Activated CD4-positive, alpha-beta T cell treated with anti-CD3 and anti-CD28 coated beads, Interleukin-2, Interleukin-6, amounts not matched to agents 100 ng/mL and 50 ng/mL, durations not matched to agents 16 hours and 8 hours (primary cell): Measurements from ENCODE around the gene TEC.

Experiments
- DNase-seq: peaks from one replicate; pipeline ENCODE4 v3.0.0-alpha.2; 2020

TEC gene

DNA sequence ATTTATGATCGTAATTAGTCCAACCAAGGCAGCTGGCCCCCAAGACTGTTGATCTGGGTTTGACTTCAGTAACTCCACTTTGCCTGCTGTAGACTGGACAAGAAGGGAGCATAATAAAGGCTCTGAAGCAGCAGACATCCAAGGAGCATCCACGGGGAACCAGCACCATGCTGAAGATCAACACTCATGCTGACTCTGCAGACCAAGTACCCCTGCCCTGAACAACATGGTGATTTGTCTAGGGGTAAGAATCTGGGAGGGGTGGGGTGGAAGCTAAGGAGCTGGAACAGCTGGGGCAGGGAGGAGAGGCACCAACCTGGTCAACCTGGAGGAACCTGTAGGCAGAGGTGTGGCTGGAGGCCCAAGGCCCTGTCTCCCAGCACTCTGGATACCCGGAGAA, 2.1 kb downstream of the TEC start:
- no peak for DNase-seq

DNA sequence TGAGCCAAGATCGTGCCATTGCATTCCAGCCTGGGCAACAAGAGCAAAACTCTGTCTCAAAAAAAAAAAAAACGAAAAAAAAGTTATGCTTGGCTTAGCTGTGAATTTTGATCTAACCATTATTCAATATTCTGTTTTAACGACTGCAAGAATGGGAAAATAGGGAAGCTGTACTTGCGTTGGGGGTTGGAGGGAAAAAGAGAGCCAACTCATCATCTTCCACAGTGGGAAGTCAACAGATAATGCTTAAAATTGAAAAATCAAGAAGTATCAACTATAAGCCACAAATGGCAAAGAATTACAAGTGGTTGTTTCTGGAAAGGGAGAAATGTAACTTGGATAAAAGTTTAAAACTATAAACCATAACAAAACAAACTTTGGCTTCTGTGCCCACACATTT, 2.9 kb downstream of the TEC start:
- DNase-seq = no peak

DNA sequence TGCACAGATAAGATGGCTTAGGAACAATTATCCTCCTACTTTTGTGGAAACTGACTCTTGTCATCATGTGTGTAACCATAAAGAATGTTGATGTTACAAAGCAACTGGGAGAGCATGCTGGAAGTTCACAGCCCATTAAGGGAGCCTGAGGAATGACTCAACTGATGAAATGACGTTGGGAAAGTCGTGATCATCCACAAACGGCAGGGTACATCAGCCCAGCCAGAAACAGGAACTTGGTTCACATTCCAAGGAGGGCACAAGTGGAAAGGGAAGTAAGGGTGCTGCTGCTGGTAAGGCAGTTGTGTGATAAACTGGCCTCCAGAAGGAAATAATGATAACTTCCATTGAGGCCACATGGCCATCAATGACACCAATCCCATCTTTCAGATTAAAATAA, 6.7 kb downstream of the TEC start:
- no peak for DNase-seq

DNA sequence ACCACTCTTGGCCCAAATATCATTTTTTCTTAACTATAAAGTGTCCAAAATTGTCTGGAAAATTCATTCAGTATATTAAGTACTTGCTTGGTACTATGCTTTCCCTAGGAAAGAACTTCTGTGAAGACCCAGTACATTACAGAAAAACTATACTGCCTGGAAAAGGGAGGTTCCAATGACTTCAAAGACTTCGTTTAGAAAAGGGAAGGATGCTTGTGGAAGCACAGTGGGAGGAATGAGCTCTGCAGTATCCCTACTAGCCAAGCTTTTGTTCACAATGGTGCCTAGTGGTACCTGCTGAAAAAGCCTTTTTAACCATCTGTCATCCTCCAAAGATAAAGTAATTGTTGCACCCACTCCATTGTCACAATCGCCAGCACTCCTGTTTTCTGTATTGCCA, 7.2 kb downstream of the TEC start:
- no peak for DNase-seq

DNA sequence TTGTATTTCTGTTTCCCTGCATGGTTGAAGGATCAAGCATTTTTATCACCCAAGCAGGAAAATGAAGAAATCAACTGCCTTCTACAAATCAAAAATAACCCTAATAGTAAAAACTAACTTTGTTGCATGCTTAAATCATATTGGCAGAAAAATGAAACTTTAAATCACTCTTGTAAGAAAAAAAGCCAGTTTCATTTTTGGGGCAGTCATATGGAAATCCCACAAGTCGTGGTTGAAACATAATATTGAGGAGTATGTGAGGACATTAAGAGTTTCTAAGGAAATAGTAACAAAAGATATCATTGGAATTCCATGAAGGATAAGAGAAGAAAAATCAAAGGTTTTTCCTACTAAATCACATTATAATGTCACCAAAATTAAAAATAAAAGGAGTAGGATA, 8.4 kb downstream of the TEC start:
- DNase-seq = no peak

DNA sequence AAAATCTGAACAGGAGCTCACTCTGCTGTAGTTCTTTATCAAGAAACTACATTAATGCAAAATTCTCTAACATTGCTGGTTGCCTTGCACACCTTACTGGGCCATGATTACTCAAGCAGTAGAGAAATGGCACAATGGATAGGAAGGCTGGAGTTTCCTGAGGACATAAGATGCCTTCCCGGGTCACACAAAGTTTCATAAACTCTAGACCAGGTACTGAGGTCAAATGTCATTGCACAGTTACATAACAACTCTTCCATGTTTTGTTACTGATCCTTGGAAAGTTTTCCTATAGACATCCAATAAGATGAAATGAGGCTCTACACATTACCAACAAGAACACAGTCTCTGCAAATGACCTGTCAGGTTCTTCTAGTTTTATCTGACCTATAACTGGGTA, 9.9 kb downstream of the TEC start:
- no peak for DNase-seq

DNA sequence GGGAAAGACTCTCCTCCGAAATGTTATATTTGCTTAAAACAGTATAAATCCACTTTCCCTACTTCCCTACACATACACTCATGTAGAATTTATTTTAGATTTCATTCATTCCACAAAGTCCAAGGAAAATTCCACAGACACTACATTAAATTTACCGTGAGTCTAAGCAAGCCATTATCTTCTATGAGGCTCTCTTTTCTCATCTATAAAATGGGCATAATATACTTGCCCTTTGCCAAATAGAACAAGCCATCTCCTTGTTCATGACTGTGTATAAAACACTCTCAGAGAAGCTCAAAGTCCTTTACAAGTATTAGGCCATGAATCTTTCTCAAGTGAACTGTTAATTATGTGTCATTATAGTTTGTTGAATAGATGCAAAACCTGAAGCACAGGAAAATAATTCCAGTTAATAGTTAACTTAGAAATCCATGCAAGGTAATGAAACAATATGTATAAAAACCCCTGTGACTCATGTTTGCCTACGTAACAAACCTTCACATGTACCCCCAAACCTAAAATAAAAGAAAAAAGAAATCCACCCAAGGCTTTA, 10.7 kb downstream of the TEC start:
- no peak for DNase-seq

DNA sequence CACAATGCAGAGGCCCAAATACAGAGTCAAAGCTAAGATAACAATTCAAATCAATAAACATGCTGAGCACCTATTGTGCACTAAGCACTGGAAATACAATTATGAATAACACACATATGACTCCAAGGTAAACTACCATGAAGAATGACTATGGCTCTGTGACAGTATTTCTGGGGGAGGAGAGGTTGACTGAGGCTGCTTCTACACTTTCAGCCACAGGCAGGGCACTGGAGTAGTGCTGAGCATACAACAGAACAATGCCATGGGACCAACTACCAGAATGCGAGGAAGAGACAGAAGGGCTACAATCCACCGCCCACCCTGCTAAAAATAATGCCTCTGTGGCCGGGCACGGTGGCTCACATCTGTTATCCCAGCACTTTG, 13.7 kb downstream of the TEC start:
- DNase-seq = no peak

DNA sequence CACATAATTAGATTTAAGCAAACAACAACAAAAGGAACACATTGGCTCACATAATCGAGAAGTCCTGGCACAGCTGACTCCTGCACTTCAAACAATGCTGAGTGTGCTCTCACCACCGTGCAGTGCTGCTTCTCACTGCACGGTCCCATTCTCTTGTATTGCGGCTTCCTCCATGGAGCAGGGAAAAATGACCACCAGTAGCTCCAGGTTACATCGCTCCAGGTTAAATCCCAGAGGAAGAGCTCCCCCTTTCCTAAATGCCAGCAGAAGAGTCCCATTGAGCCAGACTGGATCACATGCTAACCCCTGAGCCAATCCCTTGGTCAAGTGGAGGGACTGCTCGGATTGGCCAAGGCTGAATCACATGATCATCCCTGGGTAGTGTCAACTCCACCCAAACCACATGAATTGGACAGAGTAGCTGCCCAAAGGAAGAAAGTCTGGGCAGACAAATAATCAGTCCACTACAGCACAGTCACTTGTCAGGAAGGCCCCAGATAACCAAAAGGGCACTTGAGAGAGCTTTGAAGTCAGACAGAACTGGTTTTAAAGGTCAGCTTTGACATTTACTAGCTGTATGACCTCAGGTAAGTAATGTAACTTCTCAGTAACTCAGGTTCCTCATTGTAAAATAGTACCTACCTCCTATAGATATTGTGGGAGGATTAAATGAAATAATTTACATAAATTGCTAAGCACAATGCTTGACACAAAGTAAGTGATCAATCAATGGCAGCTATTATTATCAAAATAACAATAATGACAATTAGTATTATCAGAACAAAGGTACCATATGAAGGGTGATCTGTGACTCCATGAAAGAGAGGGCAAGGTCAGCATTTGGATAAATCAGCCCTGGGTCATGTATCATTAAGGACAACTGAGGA, 14.3 kb downstream of the TEC start:
- no peak for DNase-seq

DNA sequence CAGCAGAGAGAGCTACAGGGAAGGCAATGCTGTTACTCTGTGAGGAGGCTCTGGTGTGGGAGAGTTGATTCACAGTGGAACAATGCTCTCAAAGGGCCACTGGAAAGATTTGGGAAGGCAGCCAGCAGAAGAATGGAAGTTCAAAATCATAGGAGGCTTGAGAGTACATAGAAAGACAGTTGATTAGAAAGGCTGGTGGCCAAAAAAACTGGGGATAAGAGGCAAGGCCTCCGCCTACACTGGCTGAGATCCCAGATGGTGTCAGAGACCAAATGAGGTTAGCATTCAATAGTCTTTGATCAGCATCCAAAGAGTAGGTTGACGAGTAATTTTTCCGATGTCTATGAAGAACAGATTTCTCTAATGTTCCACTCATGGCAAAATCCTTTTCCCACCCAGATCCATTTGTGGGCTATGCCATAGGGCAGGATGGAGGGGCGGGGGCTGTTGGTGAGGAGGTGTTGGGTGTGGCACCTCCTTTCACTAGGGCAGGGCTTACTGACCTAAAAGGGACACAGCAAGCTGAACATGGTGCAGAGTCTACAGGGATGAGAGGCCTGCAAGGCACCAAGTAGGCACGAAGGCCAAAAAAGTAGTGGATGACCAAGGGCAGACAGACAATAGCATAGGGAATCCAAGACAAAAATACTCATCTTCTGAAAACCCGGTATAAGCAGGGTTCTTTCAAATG, 15.1 kb downstream of the TEC start:
- no peak for DNase-seq

DNA sequence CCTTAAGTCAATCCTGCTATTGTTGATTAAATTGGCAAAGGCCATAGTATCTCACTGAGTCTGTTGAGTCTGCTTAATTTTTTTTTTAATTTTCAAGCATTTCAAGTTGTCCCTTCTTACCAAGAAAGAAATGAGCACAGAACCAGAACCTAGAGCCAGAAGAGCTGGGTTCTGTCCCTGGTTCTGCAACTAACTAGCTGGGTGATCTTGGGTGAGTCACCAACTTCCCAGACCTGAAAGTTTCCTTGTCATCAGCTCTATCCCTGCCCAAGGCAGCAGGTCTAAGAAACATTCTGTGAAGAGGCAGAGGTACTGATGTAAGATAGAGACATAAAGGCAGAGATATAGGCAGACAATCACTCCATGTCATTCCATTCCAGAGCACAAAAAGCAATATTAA, 17.3 kb downstream of the TEC start:
- DNase-seq = no peak

DNA sequence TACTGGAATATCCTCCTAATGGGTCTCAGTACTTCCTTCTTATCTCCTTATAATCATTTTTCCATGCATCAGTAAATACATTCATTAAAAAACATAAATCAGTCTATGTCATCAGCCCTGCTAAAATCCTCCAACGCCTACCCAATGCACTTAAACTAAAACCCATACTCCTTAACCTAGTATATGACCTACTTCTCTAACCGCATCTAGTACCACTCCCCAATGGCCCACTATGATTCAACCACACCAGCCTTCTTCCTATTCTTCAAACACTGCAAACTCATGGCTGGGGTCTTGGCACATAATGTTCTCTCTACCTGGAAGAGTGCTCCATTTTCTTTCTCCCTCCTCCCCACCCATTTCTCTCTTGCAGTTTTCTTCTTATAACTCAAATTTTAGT, 18.7 kb downstream of the TEC start:
- DNase-seq = no peak

DNA sequence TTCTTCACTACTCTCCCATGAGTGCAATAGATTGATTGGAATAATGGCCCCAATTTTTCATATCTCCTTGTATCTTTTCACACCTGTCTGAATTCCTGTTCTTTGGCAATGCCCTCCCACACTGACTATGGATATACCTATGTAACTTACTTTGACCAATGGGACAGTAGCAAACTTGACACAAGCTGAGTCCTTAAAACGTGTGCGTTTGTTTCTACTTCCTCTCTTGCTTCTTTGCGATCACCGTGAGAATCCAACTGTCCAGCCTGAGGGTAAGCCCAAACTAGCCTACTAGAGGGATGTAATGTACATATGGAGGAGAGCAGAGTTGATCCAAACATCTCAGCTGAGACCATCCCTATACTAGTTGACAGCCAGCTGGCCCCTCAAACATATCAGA, 19.3 kb downstream of the TEC start:
- no peak for DNase-seq

DNA sequence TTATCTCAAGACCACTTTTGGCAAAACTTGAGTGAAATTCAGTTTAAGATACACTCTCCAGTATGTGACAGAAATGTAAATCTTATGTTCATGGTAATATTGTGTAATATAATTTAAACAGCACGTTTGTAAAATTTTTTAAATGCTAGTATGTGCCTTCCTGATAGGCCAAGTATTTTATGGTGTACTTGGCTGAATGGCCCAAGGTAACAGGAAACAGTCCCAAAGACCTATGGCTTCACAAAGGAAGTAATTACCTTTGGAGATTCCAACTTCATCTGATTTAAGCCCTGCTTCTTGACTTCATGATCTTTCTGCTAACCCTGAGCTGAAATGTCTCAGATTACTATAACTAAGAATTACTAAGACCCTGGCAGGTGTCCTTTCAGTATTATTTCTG, 20.3 kb downstream of the TEC start:
- DNase-seq = no peak

DNA sequence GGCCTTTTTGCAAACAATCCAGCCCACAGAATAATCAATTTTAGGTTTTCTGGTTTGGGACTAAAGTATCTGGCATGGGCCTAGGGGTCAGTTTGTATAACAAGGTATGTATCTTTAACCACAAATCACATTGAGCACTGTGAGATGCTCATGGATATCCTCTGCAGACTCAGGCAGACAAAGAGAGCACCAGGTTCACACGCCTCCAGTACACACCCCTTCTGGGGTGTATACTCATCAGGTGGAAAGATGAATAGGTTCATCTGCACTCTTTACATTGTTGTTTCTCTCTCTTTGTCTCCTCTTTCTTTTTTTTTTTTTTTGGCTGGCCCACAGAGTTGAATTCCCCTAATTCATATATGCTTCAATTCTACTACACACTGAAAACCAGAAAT, 21.1 kb downstream of the TEC start:
- DNase-seq = no peak

DNA sequence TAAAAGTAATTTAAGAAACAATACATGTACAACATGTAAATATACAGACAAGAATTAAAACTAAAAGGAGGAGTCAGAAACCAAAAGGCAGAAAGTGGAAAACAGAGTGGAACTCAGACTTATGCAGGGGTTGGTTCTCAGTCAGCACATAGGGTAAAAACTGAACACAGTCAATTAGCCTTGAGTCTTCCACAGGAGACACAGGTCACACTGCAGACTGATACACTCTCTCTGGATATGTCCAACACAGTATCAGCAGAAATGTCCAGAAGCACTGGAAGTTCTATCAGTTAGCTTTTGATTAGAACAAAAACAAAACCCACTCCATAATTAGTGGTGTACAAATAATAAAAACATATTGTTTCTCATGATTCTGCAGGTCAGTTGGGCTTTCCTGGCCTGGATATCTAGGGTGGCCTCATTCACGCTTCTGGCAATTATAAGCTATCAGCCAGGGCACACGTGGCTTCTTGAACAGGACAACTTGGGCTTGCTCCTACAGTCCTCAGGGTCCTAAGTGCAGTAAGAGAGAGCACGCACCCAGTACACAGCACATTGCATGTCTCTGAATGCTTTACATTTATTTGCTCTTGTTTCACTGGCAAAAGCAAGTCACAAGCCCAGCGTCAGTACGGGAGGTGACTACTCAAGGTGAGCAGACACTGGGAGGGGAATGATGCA, 21.6 kb downstream of the TEC start:
- DNase-seq = no peak

DNA sequence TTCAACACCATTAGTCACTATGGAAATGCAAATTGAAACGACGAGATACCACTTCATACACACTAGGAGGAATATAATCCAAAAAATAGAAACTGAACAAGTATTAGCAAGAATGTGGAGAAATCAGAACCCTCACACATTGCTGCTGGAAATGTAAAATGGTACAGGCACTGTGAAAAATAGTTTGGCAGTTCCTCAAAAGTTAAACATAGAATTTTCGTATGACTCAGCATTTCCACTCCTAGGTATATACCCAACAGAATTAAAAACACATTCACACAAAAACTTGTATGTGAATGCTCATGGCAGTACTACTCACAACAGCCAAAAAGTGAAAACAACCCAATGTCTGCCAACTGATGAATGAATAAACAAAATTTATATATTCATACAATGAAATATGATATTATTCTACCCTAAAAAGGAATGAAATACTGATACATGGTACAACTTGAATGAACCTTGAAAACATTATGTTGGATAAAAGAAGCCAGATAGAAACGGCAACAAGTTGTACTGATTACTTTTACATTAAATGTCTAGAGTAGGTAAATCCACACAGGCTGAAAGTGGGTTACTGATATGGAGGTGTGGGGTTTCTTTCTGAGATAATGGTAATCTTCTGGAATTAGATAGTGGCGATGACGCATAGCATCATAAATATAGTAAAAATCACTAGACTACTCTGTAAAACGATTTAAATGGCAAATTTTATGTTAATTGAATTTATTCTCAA, 22.3 kb downstream of the TEC start:
- no peak for DNase-seq

DNA sequence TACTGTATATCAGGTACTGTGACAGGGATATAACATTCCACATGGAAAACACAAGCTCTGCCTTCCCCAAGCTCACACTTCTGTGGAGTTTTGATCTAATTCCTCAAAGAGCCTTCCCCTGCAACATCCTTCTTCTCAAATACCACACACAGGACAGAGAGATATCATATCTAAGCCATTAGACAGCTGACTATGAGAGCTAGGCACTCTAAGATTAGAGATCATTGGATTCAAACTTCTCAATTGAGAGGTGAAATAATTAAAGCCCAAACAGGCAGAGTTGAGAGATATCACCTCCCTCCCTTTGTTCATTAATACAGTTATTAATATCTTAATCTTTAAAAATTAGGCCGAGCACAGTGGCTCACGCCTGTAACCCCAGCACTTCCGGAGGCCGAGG, 25.0 kb downstream of the TEC start:
- DNase-seq = no peak

DNA sequence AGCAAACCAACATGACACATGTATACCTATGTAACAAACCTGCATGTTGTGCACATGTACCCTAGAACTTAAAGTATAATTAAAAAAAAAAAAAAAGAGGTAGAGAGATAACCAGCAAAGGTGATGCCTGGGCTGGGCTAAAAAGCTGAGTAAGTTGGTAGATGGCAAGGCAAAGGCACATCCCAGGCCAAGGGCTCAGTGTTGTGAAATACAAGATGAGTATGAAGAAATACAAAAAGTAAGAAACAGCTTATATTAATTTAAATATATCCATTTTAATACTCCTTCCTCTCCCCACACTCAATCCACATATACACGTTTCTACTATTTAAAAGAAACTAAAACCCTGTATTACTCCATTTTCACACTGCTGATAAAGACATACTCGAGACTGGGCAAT, 25.8 kb downstream of the TEC start:
- no peak for DNase-seq

DNA sequence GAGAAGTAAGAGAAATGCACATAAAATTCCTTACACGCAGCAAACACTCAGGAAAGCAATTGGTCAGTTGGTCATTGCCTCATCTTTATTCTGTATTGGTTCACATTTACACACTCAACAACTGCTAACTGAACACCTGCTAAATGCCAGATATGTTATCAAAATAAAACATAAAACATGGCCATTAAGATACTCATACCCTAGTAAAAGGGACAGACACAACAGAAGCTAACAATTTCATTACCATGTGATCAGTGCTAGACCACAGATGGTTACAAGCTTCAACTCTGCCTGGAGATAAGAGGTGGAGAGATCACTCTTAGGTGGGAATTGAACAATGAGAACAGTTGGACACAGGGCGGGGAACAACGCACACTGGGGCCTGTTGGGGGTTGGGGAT, 26.2 kb downstream of the TEC start:
- DNase-seq = no peak

DNA sequence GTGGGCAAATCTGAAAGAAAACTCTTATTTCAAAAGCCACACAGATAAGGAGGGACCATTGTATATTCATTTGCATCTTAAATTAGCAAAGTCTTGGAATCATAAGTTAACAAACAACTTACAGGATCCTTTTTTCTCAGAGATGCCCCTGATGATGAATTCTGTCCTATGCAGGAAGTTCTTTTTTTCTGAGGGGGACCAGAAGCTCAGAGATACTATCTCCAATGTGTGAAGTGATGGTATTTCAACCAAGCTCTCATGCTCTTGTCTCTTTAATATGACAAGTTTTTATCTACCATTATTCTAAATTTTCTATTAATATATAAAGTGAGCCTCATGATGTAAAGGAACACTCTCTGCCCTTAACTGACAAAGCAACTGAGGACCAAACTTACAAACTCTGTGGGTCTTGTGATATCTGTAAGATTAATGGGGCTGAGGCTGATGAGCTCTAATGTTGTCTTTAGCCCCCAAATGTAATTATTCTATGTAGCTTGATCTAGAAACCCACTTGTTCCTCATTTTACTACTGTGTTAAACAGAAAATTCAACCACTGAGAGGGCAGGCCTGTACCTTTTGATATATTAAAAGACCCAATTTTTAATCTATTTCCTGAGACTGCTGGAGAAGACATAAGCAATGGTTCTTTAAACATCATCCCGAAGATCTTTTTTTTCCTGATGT, 27.0 kb downstream of the TEC start:
- no peak for DNase-seq

DNA sequence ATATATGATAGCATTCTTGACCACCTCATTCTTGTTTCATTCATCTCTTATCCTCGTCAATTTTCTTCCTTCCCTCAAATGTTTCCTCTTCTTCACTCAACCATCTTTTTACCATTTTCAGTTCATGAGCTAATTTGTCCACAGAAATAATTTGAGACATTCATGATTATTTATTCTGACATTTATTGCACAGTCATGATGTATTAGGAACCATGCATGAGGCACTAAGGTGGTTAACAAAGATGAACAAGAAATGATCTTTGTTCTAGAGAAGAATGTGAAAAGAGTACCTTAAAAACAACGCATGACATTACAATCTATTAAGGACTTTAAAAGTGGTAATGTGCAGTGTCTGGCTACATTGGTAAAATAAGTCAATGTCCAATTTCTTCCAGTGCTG, 27.9 kb downstream of the TEC start:
- DNase-seq = no peak
